ENCODE measurements around the gene YPEL2. TPM values are rescaled to one million over a fixed set of nuclear protein-coding genes. Genes with fewer than 3 reads are reported as not detected.
A peak's percentile ranks its signal among the peaks of the same experiment; 100 is the strongest.

The YPEL2 gene
- polyA plus RNA-seq, 2 of the 4 experiments (the other 2 are of a cell fraction): 5.4 to 8.2 TPM

DNA sequence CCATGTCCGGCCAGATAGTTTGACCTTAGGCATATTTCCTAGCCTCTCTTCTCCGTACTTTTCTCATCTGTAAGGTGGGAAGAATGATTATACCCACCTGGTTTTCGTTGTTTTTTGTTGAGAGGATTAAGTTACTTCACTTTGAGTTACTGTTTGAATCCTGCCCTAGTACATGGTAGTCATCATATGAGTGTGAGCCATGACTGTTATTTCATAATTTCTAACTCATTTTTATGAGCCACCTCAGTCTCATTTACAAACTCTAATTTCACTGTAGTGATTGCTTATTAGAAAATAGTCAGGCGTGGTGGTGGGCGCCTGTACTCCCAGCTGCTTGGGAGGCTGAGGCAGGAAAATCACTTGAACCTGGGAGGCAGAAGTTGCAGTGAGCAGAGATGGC is 45.1 kb downstream of the YPEL2 start:
- DNase-seq (ENCODE audit: low read depth in 1 of 2, low spot score in 1 of 2): no peak
- H3K4me1 ChIP-seq: peaks cover 9% of the 10 kb centered on the region; the same call in 1 of the 3 replicates
- WGBS (ENCODE audit: missing lambda C conversion rate): 72% methylated on average over 5 of the region's 5 CpGs
- ChIA-PET CTCF (interaction anchor here (1.3 to 2.0 kb wide), 2 partner anchors 14 to 47 kb away, joined by 3 to 6 read pairs; no protein-coding TSS in a partner anchor), POLR2A (no interaction called here)
- no peak for FAIRE-seq
- ATAC-seq: no peak
- TF ChIP-seq FOSB (CRISPR knock-in tag; IDR thresholded peaks at IDR 0.05): no peak
- TF ChIP-seq, protein P1, sequence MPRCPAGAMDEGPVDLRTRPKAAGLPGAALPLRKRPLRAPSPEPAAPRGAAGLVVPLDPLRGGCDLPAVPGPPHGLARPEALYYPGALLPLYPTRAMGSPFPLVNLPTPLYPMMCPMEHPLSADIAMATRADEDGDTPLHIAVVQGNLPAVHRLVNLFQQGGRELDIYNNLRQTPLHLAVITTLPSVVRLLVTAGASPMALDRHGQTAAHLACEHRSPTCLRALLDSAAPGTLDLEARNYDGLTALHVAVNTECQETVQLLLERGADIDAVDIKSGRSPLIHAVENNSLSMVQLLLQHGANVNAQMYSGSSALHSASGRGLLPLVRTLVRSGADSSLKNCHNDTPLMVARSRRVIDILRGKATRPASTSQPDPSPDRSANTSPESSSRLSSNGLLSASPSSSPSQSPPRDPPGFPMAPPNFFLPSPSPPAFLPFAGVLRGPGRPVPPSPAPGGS (IDR thresholded peaks at IDR 0.05): no peak
- TF ChIP-seq EP300 (IDR thresholded peaks at IDR 0.05): no peak
- TF ChIP-seq HOXB13 (CRISPR knock-in tag; IDR thresholded peaks at IDR 0.05; ENCODE audit: low read depth): no peak
- TF ChIP-seq ATOH8 (CRISPR knock-in tag; IDR thresholded peaks at IDR 0.05; ENCODE audit: low read depth): no peak
- no peak for TF ChIP-seq HEYL (CRISPR knock-in tag; IDR thresholded peaks at IDR 0.05)
- TF ChIP-seq BHLHE40 (IDR thresholded peaks at IDR 0.05; ENCODE audit: low read depth, low read length): no peak
- TF ChIP-seq TFCP2L1 (CRISPR knock-in tag; IDR thresholded peaks at IDR 0.05): no peak
- TF ChIP-seq HOXA7 (CRISPR knock-in tag; IDR thresholded peaks at IDR 0.05): no peak
- TF ChIP-seq CHD4 (IDR thresholded peaks at IDR 0.05; ENCODE audit: borderline replicate concordance): no peak
- TF ChIP-seq CBX2 (IDR thresholded peaks at IDR 0.05; ENCODE audit: borderline replicate concordance, low read depth): no peak
- TF ChIP-seq, protein P2, sequence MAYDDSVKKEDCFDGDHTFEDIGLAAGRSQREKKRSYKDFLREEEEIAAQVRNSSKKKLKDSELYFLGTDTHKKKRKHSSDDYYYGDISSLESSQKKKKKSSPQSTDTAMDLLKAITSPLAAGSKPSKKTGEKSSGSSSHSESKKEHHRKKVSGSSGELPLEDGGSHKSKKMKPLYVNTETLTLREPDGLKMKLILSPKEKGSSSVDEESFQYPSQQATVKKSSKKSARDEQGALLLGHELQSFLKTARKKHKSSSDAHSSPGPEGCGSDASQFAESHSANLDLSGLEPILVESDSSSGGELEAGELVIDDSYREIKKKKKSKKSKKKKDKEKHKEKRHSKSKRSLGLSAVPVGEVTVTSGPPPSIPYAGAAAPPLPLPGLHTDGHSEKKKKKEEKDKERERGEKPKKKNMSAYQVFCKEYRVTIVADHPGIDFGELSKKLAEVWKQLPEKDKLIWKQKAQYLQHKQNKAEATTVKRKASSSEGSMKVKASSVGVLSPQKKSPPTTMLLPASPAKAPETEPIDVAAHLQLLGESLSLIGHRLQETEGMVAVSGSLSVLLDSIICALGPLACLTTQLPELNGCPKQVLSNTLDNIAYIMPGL (CRISPR knock-in tag; IDR thresholded peaks at IDR 0.05; ENCODE audit: borderline replicate concordance): no peak
- no peak overlapping the region for H3K4me3 ChIP-seq
- no peaks in the 10 kb centered on the region for H3K9me3 ChIP-seq
- no peak overlapping the region for H3K4me2 ChIP-seq
- no peak overlapping the region for H3K27ac ChIP-seq

GRCh38 chr17:59377410-59377809 is 46.0 kb downstream of the YPEL2 start:
- ChIA-PET CTCF (interaction anchor here (0.9 to 2.0 kb wide), 2 partner anchors 13 to 48 kb away, joined by 3 to 6 read pairs; no protein-coding TSS in a partner anchor), POLR2A (no interaction called here)
- FAIRE-seq (no peak), DNase-seq (ENCODE audit: low read depth in 1 of 2, low spot score in 1 of 2) (no peak), ATAC-seq (no peak)
- 0 out of 3 replicates have a peak, but pooled peaks cover 1% of the 10 kb centered on the region for H3K4me1 ChIP-seq
- H3K27ac ChIP-seq: no peak overlapping the region
- no peaks in the 10 kb centered on the region for H3K9me3 ChIP-seq
- no peak overlapping the region for H3K4me3 ChIP-seq
- no peak for TF ChIP-seq RFX5 (IDR thresholded peaks at IDR 0.05)
- no peak for TF ChIP-seq CHD4 (IDR thresholded peaks at IDR 0.05; ENCODE audit: borderline replicate concordance)
- no peak for TF ChIP-seq BHLHE40 (IDR thresholded peaks at IDR 0.05; ENCODE audit: low read depth, low read length)
- TF ChIP-seq MAFK (IDR thresholded peaks at IDR 0.05; ENCODE audit: partially characterized antibody): no peak
- TF ChIP-seq ZNF302 (CRISPR knock-in tag; IDR thresholded peaks at IDR 0.05): no peak
- no peak for TF ChIP-seq KDM5A (IDR thresholded peaks at IDR 0.05)
- 58% methylated on average over 3 of the region's 3 CpGs for WGBS (ENCODE audit: missing lambda C conversion rate)
- no peak overlapping the region for H3K4me2 ChIP-seq

DNA sequence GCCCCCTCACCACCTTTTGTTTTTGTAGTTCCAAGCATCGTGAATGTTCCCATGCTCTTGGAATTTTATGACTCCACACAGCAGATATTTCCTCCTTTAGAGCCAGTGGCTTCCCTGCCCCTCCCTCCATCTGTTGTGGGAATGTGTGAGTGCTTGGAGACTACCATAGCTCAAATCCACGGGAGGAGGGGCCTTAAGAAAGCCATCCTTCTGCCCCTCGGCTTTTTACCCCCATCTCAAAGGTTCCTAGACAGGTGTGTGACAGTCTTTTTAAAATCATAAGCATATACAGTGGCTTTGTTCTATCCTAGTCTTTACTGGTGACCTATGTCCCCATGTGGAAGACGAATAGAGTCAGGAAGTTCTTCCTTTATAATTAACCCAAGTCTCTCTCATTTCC is 47.2 kb downstream of the YPEL2 start:
- Histone ChIP-seq H3K9me3 (no peaks in the 10 kb centered on the region), H3K4me2 (no peak overlapping the region), H3K4me1 (no peaks in the 10 kb centered on the region), H3K4me3 (no peak overlapping the region), H3K27ac (no peak overlapping the region)
- ChIA-PET POLR2A (no interaction called here), CTCF (interaction anchor here (1.2 to 2.0 kb wide), 3 partner anchors 49 to 63 kb away, joined by 4 to 7 read pairs (median 6); no protein-coding TSS in a partner anchor)
- no peak for DNase-seq (ENCODE audit: low read depth in 1 of 2, low spot score in 1 of 2)
- no peak for FAIRE-seq
- WGBS (ENCODE audit: missing lambda C conversion rate): 32% methylated on average over 4 of the region's 4 CpGs
- ATAC-seq: peak in 1 of 2 experiments; percentile 30; a peak in 1 of 6 replicates
- TF ChIP-seq POLR2A (IDR thresholded peaks at IDR 0.05; ENCODE audit: low read length) (no peak), E2F6 (IDR thresholded peaks at IDR 0.05; ENCODE audit: borderline replicate concordance, low read depth) (no peak), TFCP2L1 (CRISPR knock-in tag; IDR thresholded peaks at IDR 0.05) (no peak), ZSCAN20 (CRISPR knock-in tag; IDR thresholded peaks at IDR 0.05) (no peak), HOXA7 (CRISPR knock-in tag; IDR thresholded peaks at IDR 0.05) (no peak), KDM1A (IDR thresholded peaks at IDR 0.05; ENCODE audit: low read depth) (no peak), TP53 (CRISPR knock-in tag; IDR thresholded peaks at IDR 0.05) (no peak), HOXB5 (CRISPR knock-in tag; IDR thresholded peaks at IDR 0.05) (no peak), CEBPB (IDR thresholded peaks at IDR 0.05) (no peak)
- TF ChIP-seq, protein P2 (CRISPR knock-in tag; IDR thresholded peaks at IDR 0.05; ENCODE audit: borderline replicate concordance): no peak
- TF ChIP-seq, protein P3, sequence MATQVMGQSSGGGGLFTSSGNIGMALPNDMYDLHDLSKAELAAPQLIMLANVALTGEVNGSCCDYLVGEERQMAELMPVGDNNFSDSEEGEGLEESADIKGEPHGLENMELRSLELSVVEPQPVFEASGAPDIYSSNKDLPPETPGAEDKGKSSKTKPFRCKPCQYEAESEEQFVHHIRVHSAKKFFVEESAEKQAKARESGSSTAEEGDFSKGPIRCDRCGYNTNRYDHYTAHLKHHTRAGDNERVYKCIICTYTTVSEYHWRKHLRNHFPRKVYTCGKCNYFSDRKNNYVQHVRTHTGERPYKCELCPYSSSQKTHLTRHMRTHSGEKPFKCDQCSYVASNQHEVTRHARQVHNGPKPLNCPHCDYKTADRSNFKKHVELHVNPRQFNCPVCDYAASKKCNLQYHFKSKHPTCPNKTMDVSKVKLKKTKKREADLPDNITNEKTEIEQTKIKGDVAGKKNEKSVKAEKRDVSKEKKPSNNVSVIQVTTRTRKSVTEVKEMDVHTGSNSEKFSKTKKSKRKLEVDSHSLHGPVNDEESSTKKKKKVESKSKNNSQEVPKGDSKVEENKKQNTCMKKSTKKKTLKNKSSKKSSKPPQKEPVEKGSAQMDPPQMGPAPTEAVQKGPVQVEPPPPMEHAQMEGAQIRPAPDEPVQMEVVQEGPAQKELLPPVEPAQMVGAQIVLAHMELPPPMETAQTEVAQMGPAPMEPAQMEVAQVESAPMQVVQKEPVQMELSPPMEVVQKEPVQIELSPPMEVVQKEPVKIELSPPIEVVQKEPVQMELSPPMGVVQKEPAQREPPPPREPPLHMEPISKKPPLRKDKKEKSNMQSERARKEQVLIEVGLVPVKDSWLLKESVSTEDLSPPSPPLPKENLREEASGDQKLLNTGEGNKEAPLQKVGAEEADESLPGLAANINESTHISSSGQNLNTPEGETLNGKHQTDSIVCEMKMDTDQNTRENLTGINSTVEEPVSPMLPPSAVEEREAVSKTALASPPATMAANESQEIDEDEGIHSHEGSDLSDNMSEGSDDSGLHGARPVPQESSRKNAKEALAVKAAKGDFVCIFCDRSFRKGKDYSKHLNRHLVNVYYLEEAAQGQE (IDR thresholded peaks at IDR 0.05): no peak

Data from A549 (cell line).